Adrenal gland (tissue), 12 donors: ENCODE data around the gene DLG4. TPM values are rescaled to one million over a fixed set of nuclear protein-coding genes. Genes with fewer than 3 reads are reported as not detected.

ENCODE experiments used
- DNase-seq, 7 donors: peaks; one replicate each; pipeline ENCODE4 v3.0.0-alpha.2; 2019 to 2020
- H3K27ac ChIP-seq, 5 donors: fragments of 200-600 bp; sonication (generic) in 4 of 5; 1 replicate in 3 of 5; 2 replicates in 2 of 5; pipeline versions ENCODE4 v1.5.1 to v1.8.0; 2016 to 2020; ENCODE audit warnings: mild to moderate bottlenecking in 1 of 5
- H3K27me3 ChIP-seq: fragments of 200-600 bp; 2 replicates; pipeline ENCODE4 v1.8.0; 2021
- H3K36me3 ChIP-seq, 2 donors: fragments of 200-600 bp; replicated peaks in 1 of 2; 1 replicate in 1 of 2; 2 replicates in 1 of 2; pipeline versions ENCODE4 v1.5.1 to v1.8.0; 2018 to 2022
- H3K4me1 ChIP-seq, 2 donors: fragments of 200-600 bp; replicated peaks in 1 of 2; 1 replicate in 1 of 2; 2 replicates in 1 of 2; pipeline versions ENCODE4 v1.5.1 to v1.8.0; 2018 to 2021
- H3K4me3 ChIP-seq, 4 donors: fragments of 200-600 bp; sonication (generic) in 3 of 4; one replicate each; pipeline ENCODE4 v1.5.1; 2016 to 2018
- H3K9me3 ChIP-seq, 3 donors: fragments of 200-600 bp; sonication (generic) in 1 of 3; replicated peaks in 1 of 3; 1 replicate in 2 of 3; 2 replicates in 1 of 3; pipeline versions ENCODE4 v1.5.1 to v1.8.0; 2016 to 2021
- POLR2A ChIP-seq, 2 donors: fragments of 450-650 bp; IDR thresholded peaks; one replicate each; pipeline ENCODE4 v1.6.1; 2017; ENCODE audit warnings: antibody characterized with exemption in 2 of 2, mild to moderate bottlenecking in 2 of 2, moderate library complexity in 1 of 2
- WGBS, 4 donors: extraction: QIAGEN DNeasy Blood & Tissue Kit in 2 of 4; methylation state at CpG; one replicate each; pipeline versions ENCODE4 v1.1.5 to v1.1.7; 2013 to 2017; 5-methylcytosine and 5-hydroxymethylcytosine counted together
- intact Hi-C, 2 donors: fragments of 100-400 bp; cut with DNase I; formaldehyde crosslinking; loops; one replicate each; pipeline versions ENCODE4 v1.14.1 to v1.15.0; 2022 to 2023
- polyA plus RNA-seq, 3 donors: library from polyadenylated mRNA; stranded (reverse); fragments of 200-250 nt in 2 of 3; fragments of 350-450 nt in 1 of 3; fragmentation: Illumina TruSeq in 1 of 3; extraction: RNeasy Lipid Tissue Mini Kit (QIAGEN cat#74804) in 1 of 3; gene quantifications; one replicate each; pipeline ENCODE4 v1.2.3, GENCODE V29; 2013 to 2014
- total RNA-seq, 9 donors: library from RNA; depleted of rRNA in 4 of 9; stranded (reverse); fragments of >200 nt in 4 of 9; fragments of 120-200 nt in 1 of 9; fragmentation: NEBNext Ultra II Directional in 1 of 9; extraction: Animal tissue kit (Norgen Biotek cat#: 25700) in 1 of 9; gene quantifications; one replicate each; pipeline versions ENCODE4 v1.1.0 to v1.2.4, GENCODE V29; 2013 to 2023
- TF ChIP-seq, protein P1 (sequence below), 6 experiments: fragments of 450-650 bp in 4 of 6; fragments of 200-600 bp in 2 of 6; sonication (generic) in 1 of 6; IDR thresholded peaks; 1 replicate in 5 of 6; 2 replicates in 1 of 6; pipeline versions ENCODE4 v1.5.1 to v1.8.0; 2016 to 2021; ENCODE audit warnings: antibody characterized with exemption in 6 of 6, mild to moderate bottlenecking in 2 of 6, moderate library complexity in 1 of 6
- donor health status: healthy with polysubstance abuse.
- donor health status: Bipolar disorder and iron deficiency.
- donor health status: DM: yes; HTN: yes; CAD: no.
- donor health status: DM: no; HTN: no; CAD: no.
- donor health status: DM: no; HTN: no; CAD: no.
- donor health status: DM: yes; HTN: yes; CAD: no.

DLG4 gene
- total and polyA plus RNA-seq, 12 donors: 14.1 to 172 (median 30.5) TPM

DNA sequence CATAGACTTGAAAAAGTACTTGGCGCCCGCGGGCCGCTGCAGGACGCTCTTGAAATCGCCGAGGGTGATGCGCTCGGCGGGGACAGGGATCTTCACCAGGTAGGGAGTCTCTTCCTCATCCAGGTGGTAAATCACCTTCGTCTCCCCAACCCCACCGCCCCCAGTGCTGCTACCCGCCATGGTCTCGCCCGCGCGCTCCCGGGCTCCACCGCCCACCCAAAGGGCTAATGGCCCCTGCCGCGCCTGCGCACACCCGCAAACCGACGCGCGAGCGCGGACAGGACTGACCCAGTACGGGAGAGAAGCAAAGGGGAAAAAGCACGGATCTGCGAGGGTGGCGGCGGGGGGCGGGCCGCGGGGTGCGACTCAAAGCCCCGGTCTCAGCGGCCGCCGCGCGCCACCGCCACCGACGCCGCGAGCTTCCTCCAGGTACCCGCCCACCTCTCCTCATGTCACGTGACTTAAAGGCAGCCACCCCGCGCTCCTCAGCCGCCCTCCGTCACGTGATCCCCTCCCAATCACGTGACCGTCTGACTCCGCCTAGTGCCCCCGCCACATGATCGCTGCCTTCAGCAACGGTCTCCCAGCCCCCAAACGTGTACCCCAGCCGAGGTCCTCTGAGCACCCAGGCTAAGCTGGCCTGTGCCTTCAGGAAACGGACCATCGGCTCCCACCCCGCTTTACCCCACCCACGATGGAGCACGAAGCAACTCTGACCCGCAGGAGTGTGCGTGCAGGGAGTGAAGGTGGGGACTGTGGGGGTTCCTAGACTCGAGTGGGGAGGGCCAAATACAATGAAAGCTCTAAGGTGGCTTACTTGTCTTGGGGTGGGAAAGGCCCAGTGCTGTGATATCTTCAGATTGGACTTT is 14.7 kb upstream of the DLG4 start, which contains the start of gene DVL2:
Gene DVL2 (minus strand): TSS at position 435 of the 869 bp plus-strand sequence. CDS start 255 bp downstream, at position 180.
- intact Hi-C loops: no loop called here

DNA sequence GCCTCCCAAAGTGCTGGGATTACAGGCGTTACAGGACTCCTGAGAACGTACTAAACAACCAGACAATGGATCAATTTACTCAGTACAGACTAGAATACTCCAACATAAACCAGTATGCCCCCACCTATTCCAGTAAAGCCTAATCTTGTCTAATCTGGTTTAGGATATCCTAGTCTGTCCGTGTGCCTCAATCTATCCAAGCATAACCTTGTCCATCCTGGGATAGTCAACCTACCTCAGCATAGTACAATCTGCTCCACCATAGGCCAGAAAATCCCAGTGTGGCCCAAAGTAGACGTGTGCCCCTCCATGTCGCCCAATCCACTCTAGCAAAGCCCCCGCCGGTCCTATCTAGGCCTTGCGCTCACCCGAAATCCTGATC is 14.1 kb upstream of the DLG4 start:
- H3K36me3 ChIP-seq: peaks cover 0 to 39% of the 10 kb centered on the region in 2 donors
- H3K27ac ChIP-seq: peak overlapping the region; percentile 74 to 91 (median 86)
- TF ChIP-seq, protein P1, sequence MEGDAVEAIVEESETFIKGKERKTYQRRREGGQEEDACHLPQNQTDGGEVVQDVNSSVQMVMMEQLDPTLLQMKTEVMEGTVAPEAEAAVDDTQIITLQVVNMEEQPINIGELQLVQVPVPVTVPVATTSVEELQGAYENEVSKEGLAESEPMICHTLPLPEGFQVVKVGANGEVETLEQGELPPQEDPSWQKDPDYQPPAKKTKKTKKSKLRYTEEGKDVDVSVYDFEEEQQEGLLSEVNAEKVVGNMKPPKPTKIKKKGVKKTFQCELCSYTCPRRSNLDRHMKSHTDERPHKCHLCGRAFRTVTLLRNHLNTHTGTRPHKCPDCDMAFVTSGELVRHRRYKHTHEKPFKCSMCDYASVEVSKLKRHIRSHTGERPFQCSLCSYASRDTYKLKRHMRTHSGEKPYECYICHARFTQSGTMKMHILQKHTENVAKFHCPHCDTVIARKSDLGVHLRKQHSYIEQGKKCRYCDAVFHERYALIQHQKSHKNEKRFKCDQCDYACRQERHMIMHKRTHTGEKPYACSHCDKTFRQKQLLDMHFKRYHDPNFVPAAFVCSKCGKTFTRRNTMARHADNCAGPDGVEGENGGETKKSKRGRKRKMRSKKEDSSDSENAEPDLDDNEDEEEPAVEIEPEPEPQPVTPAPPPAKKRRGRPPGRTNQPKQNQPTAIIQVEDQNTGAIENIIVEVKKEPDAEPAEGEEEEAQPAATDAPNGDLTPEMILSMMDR (IDR thresholded peaks at IDR 0.05): no peak
- no peaks in the 10 kb centered on the region for H3K27me3 ChIP-seq
- no peak for DNase-seq
- WGBS, 4 donors: 0 to 2% (median 0%) methylated on average over 5 to 9 of the region's 9 CpGs
- H3K4me1 ChIP-seq: peaks cover 38 to 47% of the 10 kb centered on the region in 2 donors
- H3K4me3 ChIP-seq: peak overlapping the region; percentile 66 to 95 (median 76)
- no peaks in the 10 kb centered on the region for H3K9me3 ChIP-seq
- intact Hi-C loops: no loop called here

More for the DNA sequence above, 14.7 kb upstream of the DLG4 start, which contains the start of gene DVL2:
- 0 to 1% (median 0%) methylated on average over 2 to 72 of the region's 72 CpGs for WGBS, 4 donors
- TF ChIP-seq POLR2A (IDR thresholded peaks at IDR 0.05): peak; percentile 24 to 90
- TF ChIP-seq, protein P1 (IDR thresholded peaks at IDR 0.05): peak in 1 of 6 experiments; percentile 26
- H3K9me3 ChIP-seq: no peaks in the 10 kb centered on the region
- no peaks in the 10 kb centered on the region for H3K27me3 ChIP-seq
- peak within 1 kb of the TSS; percentile 66 to 95 (median 76) for H3K4me3 ChIP-seq
- peaks cover 0 to 33% of the 10 kb centered on the region in 2 donors for H3K36me3 ChIP-seq
- H3K4me1 ChIP-seq: peaks cover 38 to 47% of the 10 kb centered on the region in 2 donors
- peak within 1 kb of the TSS; percentile 74 to 91 (median 86) for H3K27ac ChIP-seq
- peak; percentile 96 to 98 (median 97) for DNase-seq

DNA sequence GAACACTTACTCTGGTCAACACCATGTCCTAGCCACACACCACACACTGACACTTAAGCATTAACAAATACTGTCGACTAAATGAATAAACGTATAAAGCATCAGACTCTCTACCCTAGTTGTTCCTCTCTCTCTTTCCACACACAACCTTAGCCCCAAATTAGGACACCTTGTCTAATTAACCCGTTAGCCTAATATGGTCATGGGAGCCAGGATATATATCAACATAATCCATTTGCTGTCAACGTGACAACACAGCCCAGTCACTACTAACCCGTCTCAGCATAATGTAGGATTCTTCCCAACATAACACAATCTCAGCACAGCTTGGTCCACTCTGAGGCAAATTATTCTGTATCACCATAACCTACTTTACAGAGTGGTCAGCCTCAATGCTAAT is 12.5 kb upstream of the DLG4 start:
- Histone ChIP-seq H3K4me1 (peaks cover 33 to 42% of the 10 kb centered on the region in 2 donors), H3K36me3 (peaks cover 0 to 55% of the 10 kb centered on the region in 2 donors), H3K27ac (no peak overlapping the region), H3K4me3 (peak overlapping the region in 1 of 4 donors; percentile 79), H3K27me3 (no peaks in the 10 kb centered on the region), H3K9me3 (no peaks in the 10 kb centered on the region)
- no peak for DNase-seq
- WGBS, 4 donors: 65 to 81% (median 72%) methylated on average over 5 of the region's 5 CpGs
- intact Hi-C loops: no loop called here
- TF ChIP-seq, protein P1 (IDR thresholded peaks at IDR 0.05): no peak
- TF ChIP-seq POLR2A (IDR thresholded peaks at IDR 0.05): no peak

DNA sequence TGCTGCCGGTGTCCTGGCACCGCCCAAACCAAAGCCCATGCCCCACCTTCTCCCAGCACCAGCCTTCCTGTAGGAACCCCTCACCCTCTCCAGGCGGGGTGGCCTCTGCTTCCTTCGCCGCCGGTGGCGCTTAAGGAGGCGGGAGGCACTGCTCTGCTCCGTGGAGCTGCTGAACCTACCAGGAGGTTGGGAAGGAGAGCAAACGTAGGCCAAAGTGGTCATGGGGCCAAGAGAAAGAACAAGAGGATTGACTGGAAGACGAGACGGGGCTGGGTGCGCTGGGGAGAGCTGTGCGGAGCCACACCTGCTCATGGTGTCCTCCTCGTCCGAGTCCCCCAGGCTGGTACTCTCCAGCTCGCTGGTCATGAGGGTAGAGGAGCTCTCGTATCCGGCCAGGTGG is 9.9 kb upstream of the DLG4 start:
- H3K9me3 ChIP-seq: no peaks in the 10 kb centered on the region
- H3K4me3 ChIP-seq: no peak overlapping the region
- no peak for TF ChIP-seq POLR2A (IDR thresholded peaks at IDR 0.05)
- TF ChIP-seq, protein P1 (IDR thresholded peaks at IDR 0.05): no peak
- intact Hi-C loops: no loop called here
- WGBS, 4 donors: 90 to 95% (median 91%) methylated on average over 18 to 19 of the region's 19 CpGs
- H3K4me1 ChIP-seq: peaks cover 23% of the 10 kb centered on the region in 2 donors
- DNase-seq: no peak
- no peaks in the 10 kb centered on the region for H3K27me3 ChIP-seq
- peaks cover 0 to 61% of the 10 kb centered on the region in 2 donors for H3K36me3 ChIP-seq
- H3K27ac ChIP-seq: no peak overlapping the region
